Endothelial cell of umbilical vein (primary cell): Measurements from ENCODE around the gene RHOBTB1.

Source experiments
- CTCF ChIP-seq, 2 donors: IDR thresholded peaks; 1 replicate in 1 of 2; 2 replicates in 1 of 2; pipeline ENCODE4 v1.5.1; 2011; ENCODE audit warnings: low read length in 2 of 2, mild to moderate bottlenecking in 2 of 2, moderate library complexity in 2 of 2, control low read depth in 1 of 2, inconsistent platforms in 1 of 2, low read depth in 1 of 2; ENCODE audit not compliant: insufficient read depth in 1 of 2; ENCODE audit errors: extremely low read depth in 1 of 2
- EZH2 ChIP-seq: IDR thresholded peaks from 2 replicates; pipeline ENCODE4 v1.6.1; 2012; ENCODE audit warnings: borderline replicate concordance, low read depth, mild to moderate bottlenecking, moderate library complexity, low read length, inconsistent platforms; ENCODE audit not compliant: severe bottlenecking
- GATA2 ChIP-seq: IDR thresholded peaks from 2 replicates; pipeline ENCODE4 v1.7.0; 2011; ENCODE audit warnings: low read depth, mild to moderate bottlenecking, moderate library complexity, mixed read lengths, low read length; ENCODE audit not compliant: insufficient read length, insufficient read depth
- JUN ChIP-seq: IDR thresholded peaks from 2 replicates; pipeline ENCODE4 v1.6.1; 2011; ENCODE audit warnings: borderline replicate concordance, low read depth; ENCODE audit not compliant: insufficient read length, insufficient read depth
- MAX ChIP-seq: IDR thresholded peaks from 2 replicates; pipeline ENCODE4 v1.6.1; 2011; ENCODE audit not compliant: insufficient read depth, insufficient read length
- MYC ChIP-seq: IDR thresholded peaks from one replicate; pipeline ENCODE4 v1.6.1; 2011; ENCODE audit warnings: mild to moderate bottlenecking, low read depth, low read length
- POLR2A ChIP-seq: IDR thresholded peaks from 2 replicates; pipeline ENCODE4 v1.6.1; 2012; ENCODE audit warnings: low read depth, mild to moderate bottlenecking, control low read depth, low read length
- POLR2AphosphoS5 ChIP-seq: IDR thresholded peaks from 2 replicates; pipeline ENCODE4 v1.6.1; 2012; ENCODE audit warnings: low read depth, mild to moderate bottlenecking, control low read depth, low read length, moderate library complexity; ENCODE audit not compliant: insufficient read depth

- TF ChIP-seq CTCF (IDR thresholded peaks at IDR 0.05; ENCODE audit: extremely low read depth in 1 of 2, insufficient read depth in 1 of 2, low read depth in 1 of 2, low read length in 2 of 2) (no peak), EZH2 (no peak), POLR2A (no peak), POLR2AphosphoS5 (no peak), MYC (no peak), GATA2 (no peak), JUN (no peak), MAX (no peak)
These were observed 36.7 kb downstream of the RHOBTB1 start for GRCh38 chr10:60907236-60907635.
